GM23338 (cell line): ENCODE measurements around the gene VPS25. TPM values are rescaled to one million over a fixed set of nuclear protein-coding genes. Genes with fewer than 3 reads are reported as not detected.

Experiments
- ATAC-seq: fragments of 200-7000 bp; cut with Tn5 transposase; 3 replicates; pipeline ENCODE4 v1.9.1; 2020
- DNase-seq: peaks from one replicate; pipeline ENCODE4 v3.0.0-alpha.2; 2015; ENCODE audit warnings: low spot score
- H2AFZ ChIP-seq: fragments of 200-600 bp; sonication (generic); 2 replicates; pipeline ENCODE4 v1.8.0; 2016; ENCODE audit warnings: antibody characterized with exemption, mild to moderate bottlenecking, moderate library complexity
- H3F3A ChIP-seq: fragments of 200-600 bp; sonication (generic); replicated peaks from 2 replicates; pipeline ENCODE4 v1.8.0; 2017; ENCODE audit warnings: antibody characterized with exemption, mixed run types, low read depth
- H3K27ac ChIP-seq: fragments of 200-600 bp; sonication (generic); 2 replicates; pipeline ENCODE4 v1.6.1; 2016; ENCODE audit warnings: low read depth
- H3K27me3 ChIP-seq: fragments of 200-600 bp; sonication (generic); 2 replicates; pipeline ENCODE4 v1.8.0; 2016; ENCODE audit warnings: mild to moderate bottlenecking, mixed run types, moderate library complexity; ENCODE audit not compliant: insufficient read depth
- H3K36me3 ChIP-seq: fragments of 200-600 bp; sonication (generic); 2 replicates; pipeline ENCODE4 v1.8.0; 2016; ENCODE audit warnings: mild to moderate bottlenecking; ENCODE audit not compliant: insufficient read depth
- H3K4me1 ChIP-seq: fragments of 200-600 bp; sonication (generic); 2 replicates; pipeline ENCODE4 v1.8.0; 2016; ENCODE audit warnings: mild to moderate bottlenecking, moderate library complexity; ENCODE audit not compliant: insufficient read depth
- H3K4me2 ChIP-seq: fragments of 200-600 bp; sonication (generic); 2 replicates; pipeline ENCODE4 v1.7.1; 2017; ENCODE audit warnings: mixed run types
- H3K4me3 ChIP-seq: fragments of 200-600 bp; sonication (generic); 2 replicates; pipeline ENCODE4 v1.6.1; 2016; ENCODE audit warnings: mixed run types
- H3K79me2 ChIP-seq: fragments of 200-600 bp; sonication (generic); replicated peaks from 2 replicates; pipeline ENCODE4 v1.8.0; 2017; ENCODE audit warnings: mild to moderate bottlenecking; ENCODE audit not compliant: insufficient read depth
- H3K9me2 ChIP-seq: fragments of 200-600 bp; sonication (generic); 2 replicates; pipeline ENCODE4 v1.8.0; 2017; ENCODE audit not compliant: insufficient read depth
- H4K20me1 ChIP-seq: fragments of 200-600 bp; sonication (generic); replicated peaks from 2 replicates; pipeline ENCODE4 v1.8.0; 2017; ENCODE audit warnings: mild to moderate bottlenecking; ENCODE audit not compliant: insufficient read depth
- H3K27ac Mint-ChIP-seq: 2 replicates; pipeline ENCODE4 v1.8.0; 2020; ENCODE audit warnings: inconsistent platforms, mild to moderate bottlenecking, moderate library complexity, mixed read lengths
- H3K27me3 Mint-ChIP-seq: 3 replicates; pipeline ENCODE4 v1.8.0; 2022; ENCODE audit warnings: low read depth, mild to moderate bottlenecking, moderate library complexity, mixed read lengths, inconsistent platforms; ENCODE audit not compliant: insufficient read depth, poor library complexity
- H3K36me3 Mint-ChIP-seq: 3 replicates; pipeline ENCODE4 v1.8.0; 2021; ENCODE audit warnings: low read depth, mild to moderate bottlenecking, inconsistent platforms, moderate library complexity, mixed read lengths
- H3K4me1 Mint-ChIP-seq: 3 replicates; pipeline ENCODE4 v1.8.0; 2020; ENCODE audit warnings: mild to moderate bottlenecking, inconsistent platforms, mixed read lengths
- H3K4me3 Mint-ChIP-seq: 3 replicates; pipeline ENCODE4 v1.8.0; 2021; ENCODE audit warnings: moderate library complexity, mild to moderate bottlenecking, inconsistent platforms, mixed read lengths
- H3K9me3 Mint-ChIP-seq: 3 replicates; pipeline ENCODE4 v1.8.0; 2020; ENCODE audit warnings: moderate library complexity, mild to moderate bottlenecking, inconsistent platforms, mixed read lengths
- CREB1 ChIP-seq: fragments of 250-450 bp; sonication (Bioruptor Pico); IDR thresholded peaks from 2 replicates; pipeline ENCODE4 v1.5.0; 2020; ENCODE audit warnings: low read depth, mild to moderate bottlenecking, moderate library complexity
- EZH2 ChIP-seq: fragments of 200-600 bp; sonication (generic); IDR thresholded peaks from one replicate; pipeline ENCODE4 v1.8.0; 2017; ENCODE audit warnings: antibody characterized with exemption, mild to moderate bottlenecking, low read depth; ENCODE audit not compliant: unreplicated experiment
- EZH2phosphoT487 ChIP-seq: fragments of 200-600 bp; sonication (generic); IDR thresholded peaks from one replicate; pipeline ENCODE4 v1.8.1; 2018; ENCODE audit warnings: antibody characterized with exemption; ENCODE audit not compliant: unreplicated experiment
- NANOG ChIP-seq: IDR thresholded peaks from 2 replicates; pipeline ENCODE4 v1.6.1; 2016; ENCODE audit warnings: antibody characterized with exemption, borderline replicate concordance
- POLR2AphosphoS5 ChIP-seq: IDR thresholded peaks from 2 replicates; pipeline ENCODE4 v1.6.1; 2016; ENCODE audit warnings: antibody characterized with exemption, low read depth
- ZNF114 ChIP-seq: fragments of 250-450 bp; sonication (Bioruptor Pico); IDR thresholded peaks from 2 replicates; pipeline ENCODE4 v1.5.0; 2020; ENCODE audit warnings: mild to moderate bottlenecking, moderate library complexity
- ZNF331 ChIP-seq: fragments of 250-450 bp; sonication (Bioruptor Pico); IDR thresholded peaks from 2 replicates; pipeline ENCODE4 v1.5.0; 2020; ENCODE audit warnings: low read depth, mild to moderate bottlenecking, moderate library complexity
- polyA plus RNA-seq: library from polyadenylated mRNA; unstranded; fragments of >200 nt; fragmentation: Nextera tagmentation; extraction: Ambion mirVana; gene quantifications from 2 replicates; pipeline ENCODE4 v1.2.1, GENCODE V29; 2016
- total RNA-seq: library from RNA; depleted of rRNA; stranded (reverse); fragments of >200 nt; shearing (Covaris generic); gene quantifications from 2 replicates; pipeline ENCODE4 v1.2.3, GENCODE V29; 2014
- TF ChIP-seq, protein P1 (sequence below), 2 experiments: fragments of 200-600 bp in 1 of 2; sonication (generic) in 1 of 2; conservative IDR thresholded peaks; 2 replicates each; pipeline versions ENCODE4 v1.5.1 to v1.6.1; 2016 to 2017; ENCODE audit warnings: antibody characterized with exemption in 2 of 2, low read depth in 2 of 2, mild to moderate bottlenecking in 2 of 2, moderate library complexity in 1 of 2
- TF ChIP-seq, protein P2 (sequence below): IDR thresholded peaks from one replicate; pipeline ENCODE4 v1.6.1; 2018; ENCODE audit warnings: antibody characterized with exemption; ENCODE audit not compliant: unreplicated experiment
- TF ChIP-seq, protein P3 (sequence below): fragments of 250-450 bp; sonication (Bioruptor Pico); IDR thresholded peaks from 2 replicates; pipeline ENCODE4 v1.5.0; 2020; ENCODE audit warnings: mild to moderate bottlenecking, moderate library complexity

The VPS25 gene
- total and polyA plus RNA-seq, 2 experiments from 2014 or later, result 105 to 110 TPM

GRCh38 chr17:42761638-42762037, 11.6 kb upstream of the VPS25 start (continued):
- TF ChIP-seq, protein P1, sequence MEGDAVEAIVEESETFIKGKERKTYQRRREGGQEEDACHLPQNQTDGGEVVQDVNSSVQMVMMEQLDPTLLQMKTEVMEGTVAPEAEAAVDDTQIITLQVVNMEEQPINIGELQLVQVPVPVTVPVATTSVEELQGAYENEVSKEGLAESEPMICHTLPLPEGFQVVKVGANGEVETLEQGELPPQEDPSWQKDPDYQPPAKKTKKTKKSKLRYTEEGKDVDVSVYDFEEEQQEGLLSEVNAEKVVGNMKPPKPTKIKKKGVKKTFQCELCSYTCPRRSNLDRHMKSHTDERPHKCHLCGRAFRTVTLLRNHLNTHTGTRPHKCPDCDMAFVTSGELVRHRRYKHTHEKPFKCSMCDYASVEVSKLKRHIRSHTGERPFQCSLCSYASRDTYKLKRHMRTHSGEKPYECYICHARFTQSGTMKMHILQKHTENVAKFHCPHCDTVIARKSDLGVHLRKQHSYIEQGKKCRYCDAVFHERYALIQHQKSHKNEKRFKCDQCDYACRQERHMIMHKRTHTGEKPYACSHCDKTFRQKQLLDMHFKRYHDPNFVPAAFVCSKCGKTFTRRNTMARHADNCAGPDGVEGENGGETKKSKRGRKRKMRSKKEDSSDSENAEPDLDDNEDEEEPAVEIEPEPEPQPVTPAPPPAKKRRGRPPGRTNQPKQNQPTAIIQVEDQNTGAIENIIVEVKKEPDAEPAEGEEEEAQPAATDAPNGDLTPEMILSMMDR (conservative IDR thresholded peaks at IDR 0.05; ENCODE audit: low read depth in 2 of 2), result no peak
- no peak for TF ChIP-seq EZH2
- TF ChIP-seq, protein P2, sequence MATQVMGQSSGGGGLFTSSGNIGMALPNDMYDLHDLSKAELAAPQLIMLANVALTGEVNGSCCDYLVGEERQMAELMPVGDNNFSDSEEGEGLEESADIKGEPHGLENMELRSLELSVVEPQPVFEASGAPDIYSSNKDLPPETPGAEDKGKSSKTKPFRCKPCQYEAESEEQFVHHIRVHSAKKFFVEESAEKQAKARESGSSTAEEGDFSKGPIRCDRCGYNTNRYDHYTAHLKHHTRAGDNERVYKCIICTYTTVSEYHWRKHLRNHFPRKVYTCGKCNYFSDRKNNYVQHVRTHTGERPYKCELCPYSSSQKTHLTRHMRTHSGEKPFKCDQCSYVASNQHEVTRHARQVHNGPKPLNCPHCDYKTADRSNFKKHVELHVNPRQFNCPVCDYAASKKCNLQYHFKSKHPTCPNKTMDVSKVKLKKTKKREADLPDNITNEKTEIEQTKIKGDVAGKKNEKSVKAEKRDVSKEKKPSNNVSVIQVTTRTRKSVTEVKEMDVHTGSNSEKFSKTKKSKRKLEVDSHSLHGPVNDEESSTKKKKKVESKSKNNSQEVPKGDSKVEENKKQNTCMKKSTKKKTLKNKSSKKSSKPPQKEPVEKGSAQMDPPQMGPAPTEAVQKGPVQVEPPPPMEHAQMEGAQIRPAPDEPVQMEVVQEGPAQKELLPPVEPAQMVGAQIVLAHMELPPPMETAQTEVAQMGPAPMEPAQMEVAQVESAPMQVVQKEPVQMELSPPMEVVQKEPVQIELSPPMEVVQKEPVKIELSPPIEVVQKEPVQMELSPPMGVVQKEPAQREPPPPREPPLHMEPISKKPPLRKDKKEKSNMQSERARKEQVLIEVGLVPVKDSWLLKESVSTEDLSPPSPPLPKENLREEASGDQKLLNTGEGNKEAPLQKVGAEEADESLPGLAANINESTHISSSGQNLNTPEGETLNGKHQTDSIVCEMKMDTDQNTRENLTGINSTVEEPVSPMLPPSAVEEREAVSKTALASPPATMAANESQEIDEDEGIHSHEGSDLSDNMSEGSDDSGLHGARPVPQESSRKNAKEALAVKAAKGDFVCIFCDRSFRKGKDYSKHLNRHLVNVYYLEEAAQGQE, result no peak

DNA sequence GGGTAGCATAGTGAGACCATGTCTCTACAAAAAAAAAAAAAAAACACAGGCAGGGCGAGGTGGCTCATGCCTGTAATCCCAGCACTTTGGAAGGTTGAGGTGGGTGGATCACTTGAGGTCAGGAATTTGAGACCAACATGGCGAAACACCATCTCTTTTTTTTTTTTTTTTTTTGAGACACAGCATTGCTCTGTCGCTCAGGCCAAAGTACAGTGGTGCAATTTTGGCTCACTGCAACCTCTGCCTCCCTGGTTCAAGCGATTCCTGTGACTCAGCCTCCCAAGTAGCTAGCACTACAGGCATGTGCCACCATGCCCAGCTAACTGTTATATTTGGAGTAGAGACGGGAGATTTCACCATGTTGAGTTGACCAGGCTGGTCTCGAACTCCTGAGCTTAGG, 7.1 kb upstream of the VPS25 start:
- Histone ChIP-seq H2AFZ (no peak overlapping the region), H3K79me2 (no peaks in the 10 kb centered on the region), H4K20me1 (no peaks in the 10 kb centered on the region), H3K9me2 (no peaks in the 10 kb centered on the region), H3K27ac (no peak overlapping the region), H3K36me3 (no peaks in the 10 kb centered on the region), H3K27me3 (peaks cover 18% of the 10 kb centered on the region), H3F3A (no peaks in the 10 kb centered on the region), H3K4me2 (no peak overlapping the region), H3K4me3 (no peak overlapping the region), H3K4me1 (peaks cover 15% of the 10 kb centered on the region; the same call in 1 of the 2 replicates)
- Mint-ChIP-seq H3K27me3 (peaks cover 34% of the 10 kb centered on the region), H3K9me3 (no peaks in the 10 kb centered on the region), H3K4me1 (peaks cover 17% of the 10 kb centered on the region), H3K27ac (no peak overlapping the region), H3K36me3 (no peaks in the 10 kb centered on the region), H3K4me3 (no peak overlapping the region)
- DNase-seq (no peak), ATAC-seq (no peak)
- TF ChIP-seq EZH2phosphoT487, result no peak
- no peak for TF ChIP-seq NANOG
- no peak for TF ChIP-seq ZNF331
- TF ChIP-seq POLR2AphosphoS5, result no peak
- TF ChIP-seq EZH2, result no peak
- TF ChIP-seq, protein P1 (conservative IDR thresholded peaks at IDR 0.05; ENCODE audit: low read depth in 2 of 2), result no peak
- TF ChIP-seq CREB1, result no peak
- TF ChIP-seq ZNF114 (CRISPR knock-in tag), result no peak
- TF ChIP-seq, protein P3, sequence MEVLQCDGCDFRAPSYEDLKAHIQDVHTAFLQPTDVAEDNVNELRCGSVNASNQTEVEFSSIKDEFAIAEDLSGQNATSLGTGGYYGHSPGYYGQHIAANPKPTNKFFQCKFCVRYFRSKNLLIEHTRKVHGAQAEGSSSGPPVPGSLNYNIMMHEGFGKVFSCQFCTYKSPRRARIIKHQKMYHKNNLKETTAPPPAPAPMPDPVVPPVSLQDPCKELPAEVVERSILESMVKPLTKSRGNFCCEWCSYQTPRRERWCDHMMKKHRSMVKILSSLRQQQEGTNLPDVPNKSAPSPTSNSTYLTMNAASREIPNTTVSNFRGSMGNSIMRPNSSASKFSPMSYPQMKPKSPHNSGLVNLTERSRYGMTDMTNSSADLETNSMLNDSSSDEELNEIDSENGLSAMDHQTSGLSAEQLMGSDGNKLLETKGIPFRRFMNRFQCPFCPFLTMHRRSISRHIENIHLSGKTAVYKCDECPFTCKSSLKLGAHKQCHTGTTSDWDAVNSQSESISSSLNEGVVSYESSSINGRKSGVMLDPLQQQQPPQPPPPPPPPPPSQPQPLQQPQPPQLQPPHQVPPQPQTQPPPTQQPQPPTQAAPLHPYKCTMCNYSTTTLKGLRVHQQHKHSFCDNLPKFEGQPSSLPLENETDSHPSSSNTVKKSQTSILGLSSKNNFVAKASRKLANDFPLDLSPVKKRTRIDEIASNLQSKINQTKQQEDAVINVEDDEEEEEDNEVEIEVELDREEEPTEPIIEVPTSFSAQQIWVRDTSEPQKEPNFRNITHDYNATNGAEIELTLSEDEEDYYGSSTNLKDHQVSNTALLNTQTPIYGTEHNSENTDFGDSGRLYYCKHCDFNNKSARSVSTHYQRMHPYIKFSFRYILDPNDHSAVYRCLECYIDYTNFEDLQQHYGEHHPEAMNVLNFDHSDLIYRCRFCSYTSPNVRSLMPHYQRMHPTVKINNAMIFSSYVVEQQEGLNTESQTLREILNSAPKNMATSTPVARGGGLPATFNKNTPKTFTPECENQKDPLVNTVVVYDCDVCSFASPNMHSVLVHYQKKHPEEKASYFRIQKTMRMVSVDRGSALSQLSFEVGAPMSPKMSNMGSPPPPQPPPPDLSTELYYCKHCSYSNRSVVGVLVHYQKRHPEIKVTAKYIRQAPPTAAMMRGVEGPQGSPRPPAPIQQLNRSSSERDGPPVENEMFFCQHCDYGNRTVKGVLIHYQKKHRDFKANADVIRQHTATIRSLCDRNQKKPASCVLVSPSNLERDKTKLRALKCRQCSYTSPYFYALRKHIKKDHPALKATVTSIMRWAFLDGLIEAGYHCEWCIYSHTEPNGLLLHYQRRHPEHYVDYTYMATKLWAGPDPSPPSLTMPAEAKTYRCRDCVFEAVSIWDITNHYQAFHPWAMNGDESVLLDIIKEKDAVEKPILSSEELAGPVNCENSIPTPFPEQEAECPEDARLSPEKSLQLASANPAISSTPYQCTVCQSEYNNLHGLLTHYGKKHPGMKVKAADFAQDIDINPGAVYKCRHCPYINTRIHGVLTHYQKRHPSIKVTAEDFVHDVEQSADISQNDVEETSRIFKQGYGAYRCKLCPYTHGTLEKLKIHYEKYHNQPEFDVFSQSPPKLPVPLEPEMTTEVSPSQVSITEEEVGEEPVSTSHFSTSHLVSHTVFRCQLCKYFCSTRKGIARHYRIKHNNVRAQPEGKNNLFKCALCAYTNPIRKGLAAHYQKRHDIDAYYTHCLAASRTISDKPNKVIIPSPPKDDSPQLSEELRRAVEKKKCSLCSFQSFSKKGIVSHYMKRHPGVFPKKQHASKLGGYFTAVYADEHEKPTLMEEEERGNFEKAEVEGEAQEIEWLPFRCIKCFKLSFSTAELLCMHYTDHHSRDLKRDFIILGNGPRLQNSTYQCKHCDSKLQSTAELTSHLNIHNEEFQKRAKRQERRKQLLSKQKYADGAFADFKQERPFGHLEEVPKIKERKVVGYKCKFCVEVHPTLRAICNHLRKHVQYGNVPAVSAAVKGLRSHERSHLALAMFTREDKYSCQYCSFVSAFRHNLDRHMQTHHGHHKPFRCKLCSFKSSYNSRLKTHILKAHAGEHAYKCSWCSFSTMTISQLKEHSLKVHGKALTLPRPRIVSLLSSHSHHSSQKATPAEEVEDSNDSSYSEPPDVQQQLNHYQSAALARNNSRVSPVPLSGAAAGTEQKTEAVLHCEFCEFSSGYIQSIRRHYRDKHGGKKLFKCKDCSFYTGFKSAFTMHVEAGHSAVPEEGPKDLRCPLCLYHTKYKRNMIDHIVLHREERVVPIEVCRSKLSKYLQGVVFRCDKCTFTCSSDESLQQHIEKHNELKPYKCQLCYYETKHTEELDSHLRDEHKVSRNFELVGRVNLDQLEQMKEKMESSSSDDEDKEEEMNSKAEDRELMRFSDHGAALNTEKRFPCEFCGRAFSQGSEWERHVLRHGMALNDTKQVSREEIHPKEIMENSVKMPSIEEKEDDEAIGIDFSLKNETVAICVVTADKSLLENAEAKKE, result no peak
